GM18526 (cell line): Measurements from ENCODE around the gene CRTAC1.

ENCODE experiments used
- POLR2A ChIP-seq: IDR thresholded peaks from 3 replicates; pipeline ENCODE4 v1.6.1; 2011; ENCODE audit not compliant: insufficient read length; ENCODE audit errors: extremely low read depth

CRTAC1 gene

GRCh38 chr10:97866524-97867219, 163.7 kb downstream of the CRTAC1 start:
- TF ChIP-seq POLR2A: no peak

GRCh38 chr10:97865488-97865887, 164.9 kb downstream of the CRTAC1 start:
- no peak for TF ChIP-seq POLR2A

- TF ChIP-seq POLR2A: no peak
These were observed 166.6 kb downstream of the CRTAC1 start for GRCh38 chr10:97863808-97864207.

GRCh38 chr10:97861924-97862323, 168.5 kb downstream of the CRTAC1 start:
- TF ChIP-seq POLR2A: no peak

- no peak for TF ChIP-seq POLR2A
These were observed 169.2 kb downstream of the CRTAC1 start for GRCh38 chr10:97861097-97861750.

- TF ChIP-seq POLR2A: no peak
These were observed 172.4 kb downstream of the CRTAC1 start for GRCh38 chr10:97858001-97858439.

- no peak for TF ChIP-seq POLR2A
These were observed 175.7 kb downstream of the CRTAC1 start for GRCh38 chr10:97854743-97855142.

- no peak for TF ChIP-seq POLR2A
These were observed 177.5 kb downstream of the CRTAC1 start for GRCh38 chr10:97852840-97853405.

GRCh38 chr10:97852277-97852676, 178.1 kb downstream of the CRTAC1 start:
- no peak for TF ChIP-seq POLR2A

- TF ChIP-seq POLR2A: no peak
These were observed 178.9 kb downstream of the CRTAC1 start for GRCh38 chr10:97851341-97852001.

- TF ChIP-seq POLR2A: no peak
These were observed 180.0 kb downstream of the CRTAC1 start for GRCh38 chr10:97850446-97850845.

- TF ChIP-seq POLR2A: no peak
These were observed 180.6 kb downstream of the CRTAC1 start, which contains the start of gene GOLGA7B for GRCh38 chr10:97849687-97850402. Gene GOLGA7B (plus strand): TSS chr10:97849843. CDS start chr10:97850304, 461 bp downstream.

GRCh38 chr10:97849103-97849686, 181.2 kb downstream of the CRTAC1 start:
- no peak for TF ChIP-seq POLR2A

GRCh38 chr10:97844678-97845077, 185.7 kb downstream of the CRTAC1 start:
- TF ChIP-seq POLR2A: no peak

- TF ChIP-seq POLR2A: no peak
These were observed 187.1 kb downstream of the CRTAC1 start for GRCh38 chr10:97843281-97843671.
